ENCODE measurements around the gene PTPRU.

PTPRU gene

DNA sequence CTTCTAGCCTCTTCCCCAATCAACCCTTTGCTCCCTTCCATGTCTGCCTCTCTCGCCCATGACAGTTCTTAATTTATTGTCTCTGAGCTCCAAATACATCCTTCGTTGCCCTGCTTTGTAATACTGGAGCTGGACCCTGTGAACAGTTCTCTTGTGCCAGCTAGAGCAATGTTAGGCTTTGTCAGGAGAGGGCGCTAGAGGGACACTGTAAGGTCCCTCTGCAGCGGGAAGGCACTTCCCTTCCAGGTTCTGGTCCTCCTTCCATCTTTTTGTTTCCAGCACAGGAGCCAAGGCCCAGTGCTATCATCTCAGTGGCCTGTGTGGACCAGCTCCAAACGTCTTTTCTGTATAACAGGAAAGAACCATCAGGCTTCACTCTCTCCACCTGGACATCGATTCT, 95.9 kb downstream of the PTPRU start:
- peak; percentile 20 for DNase-seq (ENCODE audit: low read depth)

GRCh38 chr1:29333008-29333407, 96.7 kb downstream of the PTPRU start:
- no peak for DNase-seq (ENCODE audit: low read depth)

GRCh38 chr1:29335573-29335972, 99.3 kb downstream of the PTPRU start:
- no peak for DNase-seq (ENCODE audit: low read depth)

- DNase-seq (ENCODE audit: low read depth): no peak
These were observed 102.7 kb downstream of the PTPRU start for GRCh38 chr1:29338908-29339575.

DNA sequence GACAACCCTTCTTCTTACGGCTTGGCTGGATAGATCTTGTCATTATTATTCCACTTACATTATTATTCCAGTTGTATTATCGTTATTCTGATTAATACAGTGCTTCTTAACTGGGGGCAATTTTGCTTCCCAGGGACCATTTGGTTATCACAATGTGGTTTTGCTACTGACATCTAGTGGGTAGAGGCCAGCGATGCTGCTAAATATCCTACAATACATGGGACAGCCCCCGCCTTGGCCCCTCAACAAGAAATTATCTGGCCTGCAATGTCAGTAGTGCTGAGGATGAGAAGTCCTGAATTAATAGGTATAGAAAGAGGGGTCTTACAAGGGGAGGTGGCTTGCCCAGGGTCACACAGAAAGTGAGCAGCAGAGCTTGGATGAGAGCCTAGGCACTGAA, 105.6 kb downstream of the PTPRU start:
- DNase-seq (ENCODE audit: low read depth): no peak

DNA sequence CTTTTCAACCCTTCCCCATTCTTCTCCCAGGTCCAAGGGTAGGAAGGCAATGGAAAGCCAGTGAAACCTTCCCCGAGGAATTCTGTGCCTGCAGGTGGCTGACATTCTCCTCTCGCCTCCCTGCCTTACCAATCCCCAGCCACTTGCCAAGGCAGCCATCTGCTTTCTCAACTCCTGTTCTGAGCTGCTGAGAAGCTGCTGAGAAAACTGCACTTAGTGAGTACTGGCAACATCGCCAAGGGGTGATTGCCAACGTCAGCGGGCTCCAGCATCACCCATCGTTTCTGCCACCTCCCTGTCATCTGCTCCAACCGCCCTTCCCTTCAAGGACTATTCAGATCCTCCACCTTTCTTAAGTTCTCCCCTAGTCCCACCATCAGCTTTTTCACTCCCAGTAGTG, 106.0 kb downstream of the PTPRU start:
- no peak for DNase-seq (ENCODE audit: low read depth)

GRCh38 chr1:29342983-29343382, 106.7 kb downstream of the PTPRU start:
- no peak for DNase-seq (ENCODE audit: low read depth)

DNA sequence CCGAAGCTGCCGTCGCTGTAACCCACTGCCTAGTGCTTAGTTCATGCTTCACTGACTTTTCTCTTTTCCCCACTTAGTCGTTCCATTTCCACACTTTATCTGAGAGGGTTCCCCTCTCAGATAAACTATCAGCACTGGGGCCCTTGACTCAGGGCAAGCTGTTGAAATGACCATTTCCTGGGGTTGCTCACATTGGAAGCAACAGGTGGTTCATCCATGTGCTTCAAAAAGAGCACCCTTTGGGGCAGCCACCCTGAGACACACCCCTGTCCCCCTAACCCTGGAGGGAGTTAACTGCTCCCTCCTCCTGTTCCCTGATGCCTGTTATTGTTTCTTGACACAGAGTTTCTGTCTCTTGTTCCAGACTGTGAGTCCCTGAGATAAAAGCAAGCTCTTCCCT, 107.2 kb downstream of the PTPRU start:
- DNase-seq (ENCODE audit: low read depth): no peak

DNA sequence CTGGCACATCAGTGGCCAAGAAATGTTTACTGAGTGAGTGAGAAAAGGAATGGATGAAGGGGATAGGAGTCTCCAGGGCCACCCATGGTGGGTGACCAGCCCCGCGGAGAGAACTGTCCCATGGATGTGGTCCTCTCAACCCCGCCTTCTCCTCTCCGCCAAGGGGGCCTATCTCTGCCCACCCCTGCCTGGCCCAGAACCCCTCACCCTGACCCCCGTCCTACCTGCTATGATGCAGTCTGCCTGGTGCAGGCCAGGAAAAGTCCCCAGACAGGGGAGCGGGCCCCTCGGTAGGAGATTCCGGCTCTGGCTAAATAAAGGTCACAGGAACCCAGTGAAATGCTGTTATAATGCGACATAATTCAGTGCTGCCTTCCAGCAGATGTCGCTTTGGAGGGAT, 107.6 kb downstream of the PTPRU start:
- no peak for DNase-seq (ENCODE audit: low read depth)

- DNase-seq (ENCODE audit: low read depth): no peak
These were observed 108.0 kb downstream of the PTPRU start for GRCh38 chr1:29344336-29344735.

GRCh38 chr1:29346576-29346975, 110.3 kb downstream of the PTPRU start:
- DNase-seq (ENCODE audit: low read depth): no peak

DNA sequence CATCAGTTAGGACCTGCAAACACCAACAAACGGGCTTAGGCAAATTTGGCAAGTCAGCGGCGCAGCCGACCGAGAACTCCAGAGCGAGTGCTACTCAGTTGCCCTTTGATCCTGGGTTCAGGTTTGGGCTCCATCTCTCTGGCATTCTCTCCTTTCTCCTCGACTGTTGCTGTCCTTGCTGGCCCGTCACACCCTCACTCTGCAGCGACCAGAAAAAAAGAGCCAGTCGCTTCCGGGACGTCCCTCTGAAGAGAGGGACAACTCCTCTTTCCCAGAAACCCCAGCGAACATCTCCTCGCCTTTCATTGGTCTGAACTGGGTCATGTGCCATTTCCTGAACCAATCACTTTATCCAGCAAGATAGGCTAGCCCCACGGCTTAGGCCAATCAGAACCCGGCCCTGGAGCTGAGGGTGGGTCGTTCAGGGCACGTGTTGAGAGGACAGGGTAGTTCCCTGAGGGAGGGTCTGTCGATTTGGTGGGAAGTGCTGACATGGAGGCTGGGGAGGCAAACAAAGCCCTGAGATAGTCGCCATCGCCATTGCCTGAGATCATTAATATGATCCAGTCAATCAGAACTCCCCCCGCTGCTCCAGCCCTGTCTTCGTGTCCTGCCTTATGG, 113.7 kb downstream of the PTPRU start:
- DNase-seq (ENCODE audit: low read depth): no peak

- no peak for DNase-seq (ENCODE audit: low read depth)
These were observed 116.5 kb downstream of the PTPRU start for GRCh38 chr1:29352719-29353420.

- DNase-seq (ENCODE audit: low read depth): no peak
These were observed 118.3 kb downstream of the PTPRU start for GRCh38 chr1:29354511-29355098.

DNA sequence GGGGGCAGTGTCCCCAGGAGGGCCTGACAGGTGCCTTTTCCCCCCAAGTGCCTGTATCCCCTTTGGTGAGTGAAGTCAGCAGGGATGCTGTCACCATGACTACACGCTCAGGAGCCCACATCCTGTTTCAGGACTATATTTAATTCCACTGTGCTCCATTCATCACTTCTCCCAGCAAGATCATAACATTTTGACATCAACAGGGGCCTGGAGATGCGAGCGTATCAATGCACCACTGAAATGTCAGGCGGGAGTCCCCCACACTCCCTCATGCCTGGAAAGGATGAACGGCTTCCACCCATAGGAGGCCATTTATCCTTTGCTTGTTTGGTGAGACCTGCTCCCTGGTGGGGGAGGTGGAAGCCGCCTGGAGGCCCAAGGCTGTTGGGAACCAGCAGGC, 119.1 kb downstream of the PTPRU start:
- DNase-seq (ENCODE audit: low read depth): no peak

DNA sequence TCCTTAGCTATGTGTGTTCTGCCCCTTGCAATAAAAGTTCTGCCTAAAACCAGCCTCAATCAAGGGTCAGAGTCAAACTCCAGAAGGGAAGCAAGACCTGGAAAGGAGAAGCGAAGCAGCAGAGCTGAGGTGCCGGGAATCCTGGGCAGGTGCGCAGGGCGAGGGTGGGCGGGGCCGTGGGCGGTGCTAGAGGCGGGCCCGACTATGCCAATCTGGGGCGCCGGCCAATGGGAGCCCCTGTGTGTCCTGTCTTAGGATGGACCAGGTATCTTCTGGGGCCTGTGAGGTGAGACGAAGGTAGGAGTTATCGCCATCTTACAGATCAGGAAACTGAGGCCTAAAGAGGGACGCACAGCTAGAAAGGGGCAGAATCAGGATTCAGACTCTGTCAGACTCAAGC, 120.3 kb downstream of the PTPRU start:
- no peak for DNase-seq (ENCODE audit: low read depth)

DNA sequence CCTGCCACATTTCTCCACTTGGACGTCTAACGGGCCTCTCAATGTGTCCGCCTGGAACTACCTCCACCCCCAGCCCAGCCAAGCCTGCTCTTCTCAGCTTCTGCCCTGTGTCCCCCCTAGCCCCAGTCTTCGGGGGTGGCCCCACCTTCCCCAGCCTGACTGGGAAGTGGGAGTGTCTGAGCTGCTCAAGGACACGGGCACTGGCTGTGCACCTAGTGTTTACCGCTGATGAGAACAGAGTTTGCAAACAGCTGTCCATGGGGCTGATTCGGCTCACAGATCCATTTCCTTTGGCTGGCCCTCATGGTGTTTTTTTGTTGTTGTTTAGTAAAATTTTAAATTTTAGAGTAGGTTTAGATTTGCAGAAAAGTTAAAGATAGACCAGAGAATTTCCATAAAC, 121.1 kb downstream of the PTPRU start:
- DNase-seq (ENCODE audit: low read depth): no peak

GRCh38 chr1:29358183-29358582, 121.9 kb downstream of the PTPRU start:
- DNase-seq (ENCODE audit: low read depth): no peak

DNA sequence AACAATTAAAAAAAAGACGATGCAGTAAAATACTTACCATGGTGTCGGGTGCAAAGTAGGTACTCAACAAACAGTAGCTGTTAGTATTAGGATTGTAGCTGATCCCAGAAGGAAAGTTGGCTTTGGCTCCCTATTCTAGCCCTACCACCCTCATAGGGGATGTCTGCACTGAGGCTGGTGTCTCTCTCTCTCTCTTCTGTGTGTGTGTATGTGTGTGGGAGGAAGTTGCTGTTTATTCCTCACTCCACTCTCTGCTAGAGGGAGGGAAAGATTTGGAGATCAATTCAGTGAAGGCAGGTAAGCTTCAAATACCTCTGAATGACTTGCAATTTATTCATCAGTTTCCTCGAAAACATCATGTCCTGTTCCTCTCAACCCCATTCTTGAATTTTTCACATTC, 124.4 kb downstream of the PTPRU start:
- no peak for DNase-seq (ENCODE audit: low read depth)

DNA sequence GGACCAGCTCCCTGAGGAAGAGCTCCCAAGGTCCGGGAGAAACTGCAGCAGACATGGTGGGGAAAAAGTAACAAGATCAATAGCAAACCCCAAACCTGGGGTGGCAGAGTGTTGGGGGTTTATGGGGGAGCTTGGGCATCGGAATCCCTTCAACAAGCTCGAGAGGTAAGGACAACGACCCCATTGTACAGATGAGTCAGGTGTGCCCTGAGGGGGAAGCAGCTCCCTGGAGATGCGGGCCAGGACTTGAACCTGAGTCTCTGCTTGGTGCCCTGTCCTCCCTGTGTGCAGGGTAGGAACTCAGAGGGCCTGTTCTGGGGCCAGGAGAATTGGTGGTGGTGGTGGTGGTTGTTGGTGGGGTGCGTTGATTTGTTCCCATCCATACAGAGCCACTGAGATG, 125.4 kb downstream of the PTPRU start:
- DNase-seq (ENCODE audit: low read depth): no peak

DNA sequence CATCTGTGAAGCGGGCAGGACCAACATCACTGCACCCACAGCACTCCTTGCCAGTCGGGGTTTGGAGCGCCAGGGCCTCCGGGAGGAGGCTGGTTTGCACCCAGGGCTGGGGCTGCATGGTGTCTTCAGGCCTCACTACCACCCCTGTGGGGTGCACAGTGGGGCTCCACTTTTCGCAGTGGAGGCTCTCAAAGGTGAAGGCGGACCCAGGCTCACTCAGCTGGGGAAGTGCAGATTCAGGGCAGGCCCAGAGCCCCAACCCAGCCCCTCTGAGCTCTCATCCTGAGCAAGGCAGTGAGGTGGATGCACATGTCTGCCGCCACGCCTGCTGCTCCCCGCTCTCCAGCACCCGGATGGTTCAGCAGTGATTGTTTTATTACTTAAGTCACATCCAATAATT, 125.8 kb downstream of the PTPRU start:
- no peak for DNase-seq (ENCODE audit: low read depth)

GRCh38 chr1:29362764-29363163, 126.4 kb downstream of the PTPRU start:
- DNase-seq (ENCODE audit: low read depth): no peak

DNA sequence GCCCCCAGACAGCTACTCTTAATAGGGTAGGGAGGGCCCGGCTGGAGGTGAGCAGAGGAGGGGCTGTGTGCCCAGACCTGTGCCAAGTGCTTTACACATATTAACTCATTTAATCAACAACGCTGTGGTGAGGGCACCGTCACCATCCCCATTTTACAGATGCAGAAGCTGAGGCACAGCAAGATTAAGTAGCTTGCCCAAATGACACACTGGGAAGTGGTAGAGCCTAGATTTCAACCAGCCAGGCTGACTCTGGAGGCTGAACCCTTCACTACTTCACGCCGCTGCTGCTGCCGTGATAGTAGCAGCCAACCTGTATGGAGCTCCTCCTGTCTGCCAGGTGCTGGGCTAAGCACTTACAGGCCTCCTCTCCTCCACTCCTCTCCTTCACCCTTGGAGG, 127.2 kb downstream of the PTPRU start:
- no peak for DNase-seq (ENCODE audit: low read depth)

Data from stromal cell of bone marrow (primary cell).